HG02798 (cell line): Measurements from ENCODE around the gene IL21R.
A peak's percentile ranks its signal among the peaks of the same experiment; 100 is the strongest.
"Not testable (repeated sequence)": the region's sequence is repeated elsewhere in the genome, so short reads cannot be mapped to it uniquely, and the experiment has no call there.

ENCODE experiments used
- ATAC-seq: cut with Tn5 transposase; IDR thresholded peaks from one replicate; pipeline ENCODE4 v1.9.1; 2021; ENCODE audit warnings: mild to moderate bottlenecking; ENCODE audit not compliant: unreplicated experiment, poor library complexity

Gene IL21R

GRCh38 chr16:27421961-27422740, 20.2 kb downstream of the IL21R start:
- ATAC-seq = no peak

- ATAC-seq = no peak
Measured at GRCh38 chr16:27424772-27425498, 23.0 kb downstream of the IL21R start.

- ATAC-seq = no peak
Measured at GRCh38 chr16:27425961-27426360, 24.0 kb downstream of the IL21R start.

- peak; percentile 87 for ATAC-seq
Measured at GRCh38 chr16:27426423-27427408, 24.7 kb downstream of the IL21R start.

- ATAC-seq = no peak
Measured at GRCh38 chr16:27427538-27427937, 25.6 kb downstream of the IL21R start.

- no peak for ATAC-seq
Measured at GRCh38 chr16:27428026-27428785, 26.2 kb downstream of the IL21R start.

- no peak for ATAC-seq
Measured at GRCh38 chr16:27429330-27429871, 27.4 kb downstream of the IL21R start.

GRCh38 chr16:27429981-27430441, 28.0 kb downstream of the IL21R start:
- ATAC-seq = no peak

GRCh38 chr16:27430512-27430911, 28.5 kb downstream of the IL21R start:
- ATAC-seq = no peak

GRCh38 chr16:27430923-27431484, 29.0 kb downstream of the IL21R start:
- ATAC-seq = no peak

- ATAC-seq = no peak
Measured at GRCh38 chr16:27431773-27432532, 30.0 kb downstream of the IL21R start.

- no peak for ATAC-seq
Measured at GRCh38 chr16:27432558-27432957, 30.6 kb downstream of the IL21R start.

- not testable (repeated sequence) for ATAC-seq
Measured at GRCh38 chr16:27433191-27433590, 31.2 kb downstream of the IL21R start.

GRCh38 chr16:27433636-27434035, 31.7 kb downstream of the IL21R start:
- no peak for ATAC-seq

GRCh38 chr16:27434141-27435051, 32.4 kb downstream of the IL21R start:
- ATAC-seq = no peak

- not testable (repeated sequence) for ATAC-seq
Measured at GRCh38 chr16:27435146-27435545, 33.2 kb downstream of the IL21R start.

GRCh38 chr16:27436065-27436464, 34.1 kb downstream of the IL21R start:
- no peak for ATAC-seq
